Gastroesophageal sphincter (tissue), 4 donors: ENCODE results near the gene MAGEC1. TPM values are rescaled to one million over a fixed set of nuclear protein-coding genes. Genes with fewer than 3 reads are reported as not detected.

ENCODE experiments used
- ATAC-seq: fragments of 150-250 bp; one replicate; pipeline ENCODE4 v1.9.1; 2016; ENCODE audit warnings: mild to moderate bottlenecking, moderate library complexity
- H3K27ac ChIP-seq, 4 donors: fragments of 200-600 bp; sonication (generic) in 3 of 4; 1 replicate in 3 of 4; 2 replicates in 1 of 4; pipeline ENCODE4 v1.5.1; 2016 to 2019
- H3K27me3 ChIP-seq: fragments of 200-600 bp; sonication (generic); one replicate; pipeline ENCODE4 v1.5.1; 2019
- H3K36me3 ChIP-seq, 2 donors: fragments of 200-600 bp; sonication (generic); one replicate each; pipeline ENCODE4 v1.5.1; 2019; ENCODE audit warnings: control low read depth in 1 of 2
- H3K4me1 ChIP-seq, 3 donors: fragments of 200-600 bp; sonication (generic); 1 replicate in 2 of 3; 2 replicates in 1 of 3; pipeline ENCODE4 v1.5.1; 2016 to 2019; ENCODE audit warnings: control low read depth in 2 of 3
- H3K4me3 ChIP-seq, 2 donors: fragments of 200-600 bp; sonication (generic); one replicate each; pipeline ENCODE4 v1.5.1; 2019; ENCODE audit warnings: mild to moderate bottlenecking in 1 of 2, moderate library complexity in 1 of 2
- H3K9me3 ChIP-seq, 3 donors: fragments of 200-600 bp; sonication (generic); one replicate each; pipeline ENCODE4 v1.5.1; 2017 to 2019; ENCODE audit warnings: control low read depth in 2 of 3
- EP300 ChIP-seq: sonication (generic); formaldehyde crosslinking; IDR thresholded peaks from one replicate; pipeline ENCODE4 v1.6.1; 2017; ENCODE audit warnings: antibody characterized with exemption, mild to moderate bottlenecking
- POLR2A ChIP-seq, 2 donors: fragments of 450-650 bp; IDR thresholded peaks; one replicate each; pipeline ENCODE4 v1.6.1; 2017; ENCODE audit warnings: antibody characterized with exemption in 2 of 2, mild to moderate bottlenecking in 2 of 2, moderate library complexity in 1 of 2
- POLR2AphosphoS5 ChIP-seq: sonication (generic); formaldehyde crosslinking; IDR thresholded peaks from one replicate; pipeline ENCODE4 v1.6.1; 2017; ENCODE audit warnings: antibody characterized with exemption
- WGBS, 2 donors: methylation state at CpG; one replicate each; pipeline ENCODE4 v1.1.5; 2018; ENCODE audit warnings: low coverage in 1 of 2; 5-methylcytosine and 5-hydroxymethylcytosine counted together
- total RNA-seq, 4 donors: library from RNA; depleted of rRNA; stranded (reverse); fragments of >200 nt; gene quantifications; one replicate each; pipeline ENCODE4 v1.1.0, GENCODE V29; 2016
- TF ChIP-seq, protein P1 (sequence below), 4 experiments: fragments of 200-600 bp in 2 of 4; fragments of 450-650 bp in 2 of 4; sonication (generic) in 1 of 4; IDR thresholded peaks; one replicate each; pipeline ENCODE4 v1.5.1; 2017 to 2019; ENCODE audit warnings: antibody characterized with exemption in 4 of 4, mild to moderate bottlenecking in 2 of 4, moderate library complexity in 2 of 4

MAGEC1 gene
- total RNA-seq, 4 donors from 2014 or later = not detected

DNA sequence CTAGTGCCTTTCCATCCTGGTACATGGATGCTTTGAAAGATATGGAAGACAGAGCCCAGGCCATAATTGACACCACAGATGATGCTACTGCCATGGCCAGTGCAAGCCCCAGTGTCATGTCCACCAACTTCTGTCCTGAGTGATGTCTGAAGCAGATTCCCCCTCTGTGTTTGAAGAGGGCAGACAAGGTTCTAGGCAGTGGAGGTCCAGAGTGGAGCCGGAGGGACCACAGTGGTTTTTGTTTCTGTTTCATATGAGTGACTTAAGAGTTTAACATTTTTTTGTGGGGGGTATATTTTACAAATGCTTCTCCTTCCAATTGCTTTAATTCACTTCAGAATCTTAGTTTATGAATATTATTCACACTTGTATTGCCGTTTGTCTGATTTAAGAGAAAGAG is 6.0 kb upstream of the MAGEC1 start:
- no peak for ATAC-seq
- 69 to 88% methylated on average over 1 to 2 of the region's 2 CpGs for WGBS, 2 donors
- H3K4me3 ChIP-seq = no peak overlapping the region
- no peak overlapping the region for H3K27ac ChIP-seq
- no peaks in the 10 kb centered on the region for H3K4me1 ChIP-seq
- TF ChIP-seq POLR2A (IDR thresholded peaks at IDR 0.05) (no peak), POLR2AphosphoS5 (no peak), EP300 (no peak)
- TF ChIP-seq, protein P1, sequence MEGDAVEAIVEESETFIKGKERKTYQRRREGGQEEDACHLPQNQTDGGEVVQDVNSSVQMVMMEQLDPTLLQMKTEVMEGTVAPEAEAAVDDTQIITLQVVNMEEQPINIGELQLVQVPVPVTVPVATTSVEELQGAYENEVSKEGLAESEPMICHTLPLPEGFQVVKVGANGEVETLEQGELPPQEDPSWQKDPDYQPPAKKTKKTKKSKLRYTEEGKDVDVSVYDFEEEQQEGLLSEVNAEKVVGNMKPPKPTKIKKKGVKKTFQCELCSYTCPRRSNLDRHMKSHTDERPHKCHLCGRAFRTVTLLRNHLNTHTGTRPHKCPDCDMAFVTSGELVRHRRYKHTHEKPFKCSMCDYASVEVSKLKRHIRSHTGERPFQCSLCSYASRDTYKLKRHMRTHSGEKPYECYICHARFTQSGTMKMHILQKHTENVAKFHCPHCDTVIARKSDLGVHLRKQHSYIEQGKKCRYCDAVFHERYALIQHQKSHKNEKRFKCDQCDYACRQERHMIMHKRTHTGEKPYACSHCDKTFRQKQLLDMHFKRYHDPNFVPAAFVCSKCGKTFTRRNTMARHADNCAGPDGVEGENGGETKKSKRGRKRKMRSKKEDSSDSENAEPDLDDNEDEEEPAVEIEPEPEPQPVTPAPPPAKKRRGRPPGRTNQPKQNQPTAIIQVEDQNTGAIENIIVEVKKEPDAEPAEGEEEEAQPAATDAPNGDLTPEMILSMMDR (IDR thresholded peaks at IDR 0.05) = no peak
- no peaks in the 10 kb centered on the region for H3K27me3 ChIP-seq
- H3K36me3 ChIP-seq = no peaks in the 10 kb centered on the region
- no peaks in the 10 kb centered on the region for H3K9me3 ChIP-seq

DNA sequence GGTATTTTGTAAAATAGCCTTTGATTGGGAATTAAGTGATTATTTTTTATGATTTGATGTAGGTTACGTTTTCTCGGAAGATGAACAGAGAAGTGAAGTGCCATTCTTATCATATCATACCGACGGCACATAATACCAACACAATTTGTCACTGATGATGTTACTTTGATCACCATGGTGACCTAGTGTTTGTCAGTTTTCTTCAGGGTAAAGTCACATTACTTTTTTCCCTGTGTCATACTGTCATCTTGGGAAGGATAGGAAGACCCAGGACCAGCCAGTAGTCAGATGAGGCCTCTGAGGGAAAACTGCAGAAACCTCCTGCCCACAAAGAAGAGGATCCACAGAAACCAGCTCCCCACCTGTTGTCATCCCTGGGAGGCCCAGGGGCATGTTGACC is 1.3 kb upstream of the MAGEC1 start:
- Histone ChIP-seq H3K36me3 (no peaks in the 10 kb centered on the region), H3K4me3 (no peak overlapping the region), H3K9me3 (no peaks in the 10 kb centered on the region), H3K27me3 (no peaks in the 10 kb centered on the region), H3K27ac (no peak overlapping the region), H3K4me1 (no peaks in the 10 kb centered on the region)
- WGBS, 2 donors = 33 to 85% methylated on average over 4 of the region's 4 CpGs
- no peak for ATAC-seq
- TF ChIP-seq, protein P1 (IDR thresholded peaks at IDR 0.05) = no peak
- no peak for TF ChIP-seq EP300

DNA sequence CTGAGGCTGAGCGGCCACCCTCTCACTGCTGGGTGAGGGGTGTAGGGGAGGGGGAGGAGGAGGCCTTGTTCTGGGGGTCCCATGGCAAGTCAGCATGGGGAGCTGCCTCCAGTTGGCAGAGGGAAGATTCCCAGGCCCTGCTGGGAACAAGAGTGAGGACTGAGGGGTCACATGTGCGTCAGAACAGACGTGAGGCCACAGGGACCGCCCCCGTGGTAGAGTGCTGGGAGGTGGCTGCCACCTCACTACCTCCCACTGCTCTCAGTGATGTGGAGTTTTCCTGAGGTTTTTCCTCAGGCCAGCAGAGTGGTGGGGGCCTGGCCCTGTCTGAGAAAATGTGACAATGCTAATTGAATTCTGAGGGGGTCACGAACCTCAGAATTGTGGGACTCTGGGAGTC is 568 bp downstream of the MAGEC1 start:
- Histone ChIP-seq H3K9me3 (no peaks in the 10 kb centered on the region), H3K36me3 (no peaks in the 10 kb centered on the region), H3K27me3 (no peaks in the 10 kb centered on the region), H3K4me3 (no peak overlapping the region), H3K4me1 (no peaks in the 10 kb centered on the region), H3K27ac (no peak overlapping the region)
- 100% methylated on average over 1 of the region's 6 CpGs; no CpG with 5 or more reads in 1 of the 2 donors for WGBS, 2 donors
- TF ChIP-seq POLR2AphosphoS5 (no peak), POLR2A (IDR thresholded peaks at IDR 0.05) (no peak), EP300 (no peak)
- TF ChIP-seq, protein P1 (IDR thresholded peaks at IDR 0.05) = no peak
- ATAC-seq = no peak

DNA sequence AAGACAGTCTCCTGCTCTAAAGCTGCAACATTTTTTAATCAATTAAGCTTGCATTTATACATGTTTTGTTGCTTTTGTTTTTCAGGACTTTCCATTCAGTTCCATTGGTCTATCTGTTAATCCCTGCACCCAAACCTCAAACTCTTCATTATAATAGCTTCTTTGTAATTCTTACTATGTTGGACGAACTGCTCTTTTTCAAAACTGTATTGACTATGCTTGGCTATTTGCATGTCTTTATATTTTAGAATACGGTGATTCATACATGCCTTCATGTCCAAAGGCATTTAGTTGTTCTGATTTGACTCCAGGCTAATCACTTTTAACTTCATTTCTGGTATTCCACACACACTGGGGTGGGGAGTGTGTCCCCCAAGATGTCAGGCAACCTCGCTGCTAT is 14.1 kb downstream of the MAGEC1 start:
- no peaks in the 10 kb centered on the region for H3K36me3 ChIP-seq
- no peak overlapping the region for H3K4me3 ChIP-seq
- no peak for TF ChIP-seq POLR2AphosphoS5
- TF ChIP-seq POLR2A (IDR thresholded peaks at IDR 0.05) = no peak
- TF ChIP-seq, protein P1 (IDR thresholded peaks at IDR 0.05) = no peak
- no peak for TF ChIP-seq EP300
- no peaks in the 10 kb centered on the region for H3K4me1 ChIP-seq
- no peak overlapping the region for H3K27ac ChIP-seq
- ATAC-seq = no peak
- no peaks in the 10 kb centered on the region for H3K9me3 ChIP-seq
- WGBS, 2 donors = 60 to 71% methylated on average over 2 to 3 of the region's 3 CpGs
- no peaks in the 10 kb centered on the region for H3K27me3 ChIP-seq

DNA sequence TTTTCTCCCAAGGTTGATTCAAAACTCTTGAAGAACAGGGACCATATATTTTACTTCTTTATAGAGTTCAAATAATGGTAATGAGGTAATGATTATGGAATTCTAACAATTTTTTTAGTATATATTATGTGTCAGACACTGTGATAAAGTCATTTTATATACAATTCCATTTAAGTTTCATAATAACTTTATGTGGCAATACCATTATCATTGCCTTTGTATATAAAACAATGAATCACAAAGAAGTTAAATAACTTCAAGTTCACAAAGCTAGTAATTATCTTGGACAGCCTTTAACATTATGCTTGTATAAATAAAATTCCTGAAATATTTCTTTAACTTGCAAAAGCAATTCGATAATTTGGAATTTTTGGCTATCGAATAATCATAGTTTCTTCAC is 20.6 kb downstream of the MAGEC1 start:
- no peaks in the 10 kb centered on the region for H3K27me3 ChIP-seq
- no peaks in the 10 kb centered on the region for H3K36me3 ChIP-seq
- TF ChIP-seq EP300 = no peak
- TF ChIP-seq POLR2A (IDR thresholded peaks at IDR 0.05) = no peak
- no peak for TF ChIP-seq POLR2AphosphoS5
- 49 to 50% methylated on average over 2 of the region's 2 CpGs for WGBS, 2 donors
- no peak overlapping the region for H3K27ac ChIP-seq
- no peak overlapping the region for H3K4me3 ChIP-seq
- H3K4me1 ChIP-seq = no peaks in the 10 kb centered on the region
- no peak for ATAC-seq
- H3K9me3 ChIP-seq = no peaks in the 10 kb centered on the region

DNA sequence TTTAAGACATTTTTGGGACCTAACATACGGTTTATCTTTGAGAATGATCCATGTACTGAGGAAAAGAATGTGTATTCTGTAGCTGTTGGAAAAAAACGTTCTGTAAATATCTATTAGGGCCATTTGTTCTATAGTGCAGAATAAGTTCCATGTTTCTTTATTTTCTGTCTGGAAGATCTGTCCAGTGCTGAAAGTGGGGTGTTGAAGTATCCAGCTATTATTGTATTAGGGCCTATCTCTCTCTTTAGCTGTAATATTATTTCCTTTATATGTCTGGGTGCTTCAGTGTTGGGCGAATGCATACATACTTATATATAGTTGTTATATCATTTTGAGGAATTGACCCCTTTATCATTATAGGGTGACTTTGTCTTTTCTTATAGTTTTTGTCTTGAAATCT is 24.7 kb downstream of the MAGEC1 start:
- Histone ChIP-seq H3K4me3 (no peak overlapping the region), H3K27ac (no peak overlapping the region), H3K9me3 (no peaks in the 10 kb centered on the region), H3K27me3 (no peaks in the 10 kb centered on the region), H3K4me1 (no peaks in the 10 kb centered on the region), H3K36me3 (no peaks in the 10 kb centered on the region)
- WGBS, 2 donors = 37 to 43% methylated on average over 2 to 3 of the region's 3 CpGs
- no peak for ATAC-seq
- TF ChIP-seq EP300 (no peak), POLR2AphosphoS5 (no peak), POLR2A (IDR thresholded peaks at IDR 0.05) (no peak)
- TF ChIP-seq, protein P1 (IDR thresholded peaks at IDR 0.05) = no peak
